Right lobe of liver (tissue), 6 donors: Measurements from ENCODE around the gene ACACA. TPM values are rescaled to one million over a fixed set of nuclear protein-coding genes. Genes with fewer than 3 reads are reported as not detected.

Source experiments
- ATAC-seq, 4 donors: fragments of 200-7000 bp; cut with Tn5 transposase; one replicate each; pipeline ENCODE4 v1.9.1; 2020; ENCODE audit warnings: mild to moderate bottlenecking in 4 of 4, moderate library complexity in 4 of 4
- DNase-seq, 3 donors: peaks; one replicate each; pipeline ENCODE4 v3.0.0-alpha.2; 2020
- H3K27ac ChIP-seq, 3 donors: fragments of 200-600 bp; one replicate each; pipeline ENCODE4 v1.8.0; 2022
- H3K27me3 ChIP-seq, 2 donors: fragments of 200-600 bp; one replicate each; pipeline ENCODE4 v1.8.0; 2022
- H3K36me3 ChIP-seq, 4 donors: fragments of 200-600 bp; sonication (generic) in 1 of 4; one replicate each; pipeline versions ENCODE4 v1.5.1 to v1.8.0; 2017 to 2022; ENCODE audit warnings: control low read depth in 1 of 4
- H3K4me1 ChIP-seq, 4 donors: fragments of 200-600 bp; sonication (generic) in 1 of 4; one replicate each; pipeline versions ENCODE4 v1.5.1 to v1.8.0; 2017 to 2022; ENCODE audit warnings: control low read depth in 1 of 4
- H3K4me3 ChIP-seq, 3 donors: fragments of 200-600 bp; one replicate each; pipeline ENCODE4 v1.8.0; 2022
- H3K9me3 ChIP-seq, 4 donors: fragments of 200-600 bp; sonication (generic) in 1 of 4; one replicate each; pipeline versions ENCODE4 v1.5.1 to v1.8.0; 2017 to 2022; ENCODE audit warnings: control low read depth in 1 of 4
- POLR2A ChIP-seq: fragments of 450-650 bp; IDR thresholded peaks from one replicate; pipeline ENCODE4 v1.6.1; 2017; ENCODE audit warnings: antibody characterized with exemption, mild to moderate bottlenecking
- WGBS: methylation state at CpG from one replicate; pipeline ENCODE4 v1.1.6; 2018; ENCODE audit warnings: low coverage, low lambda C conversion rate; ENCODE audit not compliant: insufficient coverage; ENCODE audit errors: missing lambda C conversion rate; 5-methylcytosine and 5-hydroxymethylcytosine counted together
- intact Hi-C, 2 donors: fragments of 100-400 bp; cut with DNase I; formaldehyde crosslinking; loops; one replicate each; pipeline versions ENCODE4 v1.11.2 to v1.14.1; 2022
- total RNA-seq, 6 experiments: library from RNA; depleted of rRNA in 2 of 6; stranded (reverse); fragments of >200 nt in 2 of 6; fragmentation: NEBNext Ultra II Directional in 3 of 6; extraction: Animal tissue kit (Norgen Biotek cat#: 25700) in 3 of 6; gene quantifications; one replicate each; pipeline versions ENCODE4 v1.1.0 to v1.2.4, GENCODE V29; 2016 to 2023
- TF ChIP-seq, protein P1 (sequence below), 4 donors: fragments of 200-600 bp in 3 of 4; fragments of 450-650 bp in 1 of 4; IDR thresholded peaks; one replicate each; pipeline versions ENCODE4 v1.5.1 to v1.8.0; 2016 to 2022; ENCODE audit warnings: antibody characterized with exemption in 4 of 4, mild to moderate bottlenecking in 2 of 4
- donor health status: DM: no; HTN: yes; CAD: no.
- donor health status: DM: no; HTN: no; CAD: no.
- donor health status: DM: no; HTN: no; CAD: no.
- donor health status: DM: no; HTN: yes; CAD: no.
- donor health status: DM: no; HTN: yes; CAD: no.

Gene ACACA
- total RNA-seq, 6 experiments from 2014 or later: 14.6 to 56.4 (median 27.1) TPM

DNA sequence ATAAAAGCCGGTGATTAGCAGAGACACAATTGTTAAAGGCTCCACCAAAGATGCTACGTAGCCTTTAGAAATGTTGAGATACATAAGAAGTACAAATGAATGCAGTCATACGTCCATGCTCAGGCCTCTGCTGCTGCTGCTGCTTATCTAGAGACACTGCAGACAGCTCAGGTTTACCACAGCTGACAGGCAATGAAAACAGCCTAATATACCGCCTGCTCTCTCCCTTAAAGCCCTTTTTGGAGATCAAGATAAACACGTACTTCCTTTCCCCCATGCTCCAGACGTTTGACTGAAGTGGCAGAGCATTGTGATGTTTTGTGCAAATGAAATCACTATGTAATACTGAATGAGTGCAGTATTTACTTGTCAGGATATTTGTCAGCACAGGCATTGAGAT lies 272.6 kb downstream of the ACACA start:
- H3K4me3 ChIP-seq: no peak overlapping the region
- TF ChIP-seq, protein P1, sequence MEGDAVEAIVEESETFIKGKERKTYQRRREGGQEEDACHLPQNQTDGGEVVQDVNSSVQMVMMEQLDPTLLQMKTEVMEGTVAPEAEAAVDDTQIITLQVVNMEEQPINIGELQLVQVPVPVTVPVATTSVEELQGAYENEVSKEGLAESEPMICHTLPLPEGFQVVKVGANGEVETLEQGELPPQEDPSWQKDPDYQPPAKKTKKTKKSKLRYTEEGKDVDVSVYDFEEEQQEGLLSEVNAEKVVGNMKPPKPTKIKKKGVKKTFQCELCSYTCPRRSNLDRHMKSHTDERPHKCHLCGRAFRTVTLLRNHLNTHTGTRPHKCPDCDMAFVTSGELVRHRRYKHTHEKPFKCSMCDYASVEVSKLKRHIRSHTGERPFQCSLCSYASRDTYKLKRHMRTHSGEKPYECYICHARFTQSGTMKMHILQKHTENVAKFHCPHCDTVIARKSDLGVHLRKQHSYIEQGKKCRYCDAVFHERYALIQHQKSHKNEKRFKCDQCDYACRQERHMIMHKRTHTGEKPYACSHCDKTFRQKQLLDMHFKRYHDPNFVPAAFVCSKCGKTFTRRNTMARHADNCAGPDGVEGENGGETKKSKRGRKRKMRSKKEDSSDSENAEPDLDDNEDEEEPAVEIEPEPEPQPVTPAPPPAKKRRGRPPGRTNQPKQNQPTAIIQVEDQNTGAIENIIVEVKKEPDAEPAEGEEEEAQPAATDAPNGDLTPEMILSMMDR (IDR thresholded peaks at IDR 0.05): no peak
- TF ChIP-seq POLR2A: no peak
- no peaks in the 10 kb centered on the region for H3K4me1 ChIP-seq
- 65% methylated on average over 5 of the region's 6 CpGs for WGBS
- H3K27me3 ChIP-seq: no peaks in the 10 kb centered on the region
- no peaks in the 10 kb centered on the region for H3K9me3 ChIP-seq
- peaks cover 0 to 12% (median 4%) of the 10 kb centered on the region in 4 donors for H3K36me3 ChIP-seq
- H3K27ac ChIP-seq: no peak overlapping the region
- intact Hi-C loops: no loop called here
- ATAC-seq: no peak
- DNase-seq: no peak

DNA sequence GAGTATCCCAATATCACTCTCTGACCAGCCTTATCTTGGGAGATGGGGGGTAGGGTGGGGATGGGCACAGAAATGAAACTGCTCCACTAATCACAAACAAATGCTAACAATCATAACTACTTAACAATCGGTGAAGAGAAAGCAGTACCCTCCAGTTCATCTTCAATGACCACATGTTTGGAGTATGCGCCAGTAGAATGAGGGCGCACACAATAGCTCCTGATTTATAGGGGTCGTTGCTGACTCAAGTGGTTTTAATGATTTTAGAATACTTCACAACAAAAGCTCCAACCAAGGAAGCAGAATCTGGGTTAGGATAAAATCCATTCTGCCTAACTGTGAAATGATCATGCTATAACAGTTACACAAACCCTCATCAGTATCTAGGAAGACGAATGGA lies 273.5 kb downstream of the ACACA start:
- H3K27me3 ChIP-seq: no peaks in the 10 kb centered on the region
- intact Hi-C loops: no loop called here

DNA sequence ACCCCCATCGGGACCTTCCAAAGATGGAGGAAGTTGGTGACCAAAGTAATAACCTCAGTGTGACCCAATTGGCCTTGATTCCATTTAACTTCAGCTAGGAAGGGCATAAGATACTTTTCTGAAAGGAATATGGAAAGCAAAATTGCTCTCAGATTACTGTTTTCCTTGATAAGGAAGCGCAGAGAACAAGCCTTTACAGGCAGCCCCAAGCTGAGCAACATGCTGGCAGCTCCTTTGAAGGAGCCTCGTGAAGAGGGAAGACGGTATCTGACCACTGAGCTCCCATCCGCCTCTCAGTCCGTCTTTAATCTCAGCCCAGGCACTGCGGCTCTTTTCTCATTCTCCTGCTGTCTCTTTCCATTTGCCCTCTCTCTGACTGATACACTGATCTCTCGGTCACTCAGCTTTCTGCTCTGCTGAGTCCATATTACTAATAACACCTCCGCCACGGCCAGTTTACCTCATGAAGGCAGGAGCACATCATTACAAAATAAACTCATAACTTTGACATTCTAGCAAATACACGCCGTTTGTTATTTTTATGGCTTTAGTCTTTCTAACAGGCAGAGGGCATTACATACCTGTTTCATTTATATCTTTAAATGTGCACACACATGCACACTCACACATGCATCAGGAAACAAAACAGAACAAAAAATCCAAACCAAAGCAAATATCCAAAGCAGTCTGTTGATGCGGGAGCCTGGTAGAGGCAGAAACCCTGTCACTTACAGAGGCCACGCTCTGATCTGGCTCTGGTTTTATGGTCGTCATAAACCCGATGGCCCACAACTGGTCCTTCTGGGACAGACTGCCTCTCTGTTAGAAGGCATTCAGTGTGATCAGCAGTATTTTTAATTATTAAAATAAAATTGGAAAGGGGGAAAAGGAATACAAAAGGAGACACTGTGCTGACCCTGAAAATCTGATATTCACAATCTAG lies 274.7 kb downstream of the ACACA start:
- H3K36me3 ChIP-seq: peaks cover 0 to 27% (median 8%) of the 10 kb centered on the region in 4 donors
- TF ChIP-seq, protein P1 (IDR thresholded peaks at IDR 0.05): no peak
- WGBS: 92% methylated on average over 13 of the region's 16 CpGs
- ATAC-seq: no peak
- no peaks in the 10 kb centered on the region for H3K27me3 ChIP-seq
- H3K4me3 ChIP-seq: no peak overlapping the region
- DNase-seq: no peak
- H3K27ac ChIP-seq: no peak overlapping the region
- H3K4me1 ChIP-seq: no peaks in the 10 kb centered on the region
- intact Hi-C loops: no loop called here
- no peaks in the 10 kb centered on the region for H3K9me3 ChIP-seq

More for the DNA sequence above, 273.5 kb downstream of the ACACA start:
- WGBS: 96% methylated on average over 5 of the region's 5 CpGs
- no peaks in the 10 kb centered on the region for H3K9me3 ChIP-seq
- H3K27ac ChIP-seq: no peak overlapping the region
- H3K36me3 ChIP-seq: peaks cover 0 to 21% (median 8%) of the 10 kb centered on the region in 4 donors
- no peak overlapping the region for H3K4me3 ChIP-seq
- no peak for ATAC-seq
- no peak for DNase-seq
- no peaks in the 10 kb centered on the region for H3K4me1 ChIP-seq
- no peak for TF ChIP-seq POLR2A
- TF ChIP-seq, protein P1 (IDR thresholded peaks at IDR 0.05): no peak

DNA sequence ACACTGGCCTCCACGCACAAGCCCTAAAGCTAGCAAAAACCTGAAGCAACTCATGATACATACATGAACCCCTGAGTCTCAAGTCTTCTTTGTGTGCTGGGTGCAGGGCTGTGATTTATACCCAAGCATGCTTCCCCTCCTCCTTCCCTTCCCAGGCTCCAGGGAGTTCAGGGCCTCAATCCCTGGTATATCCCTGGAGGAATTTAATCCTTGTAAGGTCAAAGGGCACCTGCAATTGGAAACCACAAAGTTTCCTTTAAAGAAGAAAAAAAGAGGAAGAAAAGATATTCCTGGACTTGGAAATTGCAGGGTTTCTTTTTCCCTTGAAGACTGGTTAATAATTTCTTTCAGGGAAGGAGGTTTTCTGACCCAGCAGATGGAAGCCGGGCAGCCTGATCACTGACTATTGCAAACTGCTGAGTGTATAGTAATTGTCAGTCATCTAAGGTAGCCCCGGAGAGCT lies 275.6 kb downstream of the ACACA start:
- Histone ChIP-seq H3K27me3 (no peaks in the 10 kb centered on the region), H3K27ac (no peak overlapping the region), H3K36me3 (peaks cover 0 to 31% (median 8%) of the 10 kb centered on the region in 4 donors), H3K4me3 (no peak overlapping the region), H3K4me1 (no peaks in the 10 kb centered on the region), H3K9me3 (no peaks in the 10 kb centered on the region)
- DNase-seq: no peak
- ATAC-seq: no peak
- intact Hi-C loops: no loop called here
- WGBS: 72% methylated on average over 3 of the region's 3 CpGs
- TF ChIP-seq, protein P1 (IDR thresholded peaks at IDR 0.05): no peak
- no peak for TF ChIP-seq POLR2A
